ENCODE data around the gene TFPI2. TPM values are rescaled to one million over a fixed set of nuclear protein-coding genes. Genes with fewer than 3 reads are reported as not detected.

TFPI2 gene
- total RNA-seq, 3 donors from 2014 or later (not counting 1 experiment from before 2014, with no cell fraction given) = not detected

DNA sequence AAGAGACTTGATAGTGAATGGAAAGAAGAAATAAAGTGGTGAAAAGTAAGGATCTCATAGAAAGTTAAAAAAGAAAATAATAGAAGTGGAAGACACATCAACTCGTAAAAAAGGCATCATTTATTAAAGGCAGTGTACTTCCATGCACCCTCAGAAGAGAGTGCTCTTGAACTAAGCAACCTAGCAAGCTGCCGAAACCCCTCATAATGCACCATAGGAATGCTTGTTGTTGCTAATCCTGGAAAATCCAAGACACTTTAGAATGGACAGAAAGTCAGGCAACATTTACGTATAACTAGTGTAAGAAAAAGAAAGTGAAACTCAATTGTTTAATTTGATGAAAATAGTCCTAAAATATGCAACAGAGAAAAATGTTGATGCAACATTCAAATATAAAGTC lies 12.8 kb downstream of the TFPI2 start:
- ATAC-seq (no peak), DNase-seq (no peak)
- Histone ChIP-seq H3K4me3 (ENCODE audit: low read length) (no peak overlapping the region), H3K27ac (ENCODE audit: low read length) (no peak overlapping the region), H3K9me3 (ENCODE audit: control insufficient read depth, insufficient read depth, low read length) (no peaks in the 10 kb centered on the region), H3K36me3 (ENCODE audit: control insufficient read depth, insufficient read depth, low read length) (no peaks in the 10 kb centered on the region), H3K27me3 (ENCODE audit: control insufficient read depth, insufficient read depth, low read length) (no peaks in the 10 kb centered on the region), H3K4me1 (ENCODE audit: control insufficient read depth, insufficient read depth, low read length) (no peaks in the 10 kb centered on the region)
- 94% methylated on average over 2 of the region's 3 CpGs for WGBS (ENCODE audit: insufficient coverage)
- H3K4me3 Mint-ChIP-seq = no peak overlapping the region
- H3K36me3 Mint-ChIP-seq = no peaks in the 10 kb centered on the region
- TF ChIP-seq, protein P1, sequence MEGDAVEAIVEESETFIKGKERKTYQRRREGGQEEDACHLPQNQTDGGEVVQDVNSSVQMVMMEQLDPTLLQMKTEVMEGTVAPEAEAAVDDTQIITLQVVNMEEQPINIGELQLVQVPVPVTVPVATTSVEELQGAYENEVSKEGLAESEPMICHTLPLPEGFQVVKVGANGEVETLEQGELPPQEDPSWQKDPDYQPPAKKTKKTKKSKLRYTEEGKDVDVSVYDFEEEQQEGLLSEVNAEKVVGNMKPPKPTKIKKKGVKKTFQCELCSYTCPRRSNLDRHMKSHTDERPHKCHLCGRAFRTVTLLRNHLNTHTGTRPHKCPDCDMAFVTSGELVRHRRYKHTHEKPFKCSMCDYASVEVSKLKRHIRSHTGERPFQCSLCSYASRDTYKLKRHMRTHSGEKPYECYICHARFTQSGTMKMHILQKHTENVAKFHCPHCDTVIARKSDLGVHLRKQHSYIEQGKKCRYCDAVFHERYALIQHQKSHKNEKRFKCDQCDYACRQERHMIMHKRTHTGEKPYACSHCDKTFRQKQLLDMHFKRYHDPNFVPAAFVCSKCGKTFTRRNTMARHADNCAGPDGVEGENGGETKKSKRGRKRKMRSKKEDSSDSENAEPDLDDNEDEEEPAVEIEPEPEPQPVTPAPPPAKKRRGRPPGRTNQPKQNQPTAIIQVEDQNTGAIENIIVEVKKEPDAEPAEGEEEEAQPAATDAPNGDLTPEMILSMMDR (IDR thresholded peaks at IDR 0.05) = no peak
- no peak overlapping the region for H3K27ac Mint-ChIP-seq
- intact Hi-C loops (cut with micrococcal nuclease) = no loop called here
- H3K4me1 Mint-ChIP-seq = peaks cover 0 to 6% of the 10 kb centered on the region in 2 donors
- H3K27me3 Mint-ChIP-seq (ENCODE audit: low read depth in 2 of 2) = peaks cover 8 to 12% of the 10 kb centered on the region in 2 donors
- H3K9me3 Mint-ChIP-seq = peaks cover 0 to 2% of the 10 kb centered on the region in 2 donors

DNA sequence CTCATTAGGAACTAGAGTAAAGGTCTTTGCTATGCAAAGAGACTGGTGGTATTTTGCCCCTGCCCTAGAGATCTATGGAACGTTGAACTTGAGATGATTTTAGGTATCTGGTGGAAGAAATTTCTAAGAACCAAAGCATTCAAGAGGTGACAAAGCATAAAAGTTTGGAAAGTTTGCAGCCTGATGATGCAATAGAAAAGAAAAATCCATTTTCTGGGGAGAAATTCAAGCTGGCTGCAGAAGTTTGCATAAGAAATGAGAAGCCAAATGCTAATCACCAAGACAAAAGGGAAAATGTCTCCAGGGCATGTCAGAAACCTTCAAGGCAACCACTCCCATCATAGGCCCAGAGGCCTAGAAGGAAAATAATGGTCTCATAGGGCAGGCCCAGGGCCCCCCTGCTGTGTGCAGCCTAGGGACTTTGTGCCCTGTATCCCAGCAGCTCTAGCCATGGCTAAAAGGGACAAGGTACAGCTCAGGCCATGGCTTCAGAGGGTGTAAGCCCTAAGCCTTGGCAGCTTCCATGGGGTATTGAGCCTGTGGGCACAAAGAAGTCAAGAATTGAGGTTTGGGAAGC lies 16.5 kb downstream of the TFPI2 start:
- no peak overlapping the region for H3K27ac ChIP-seq (ENCODE audit: low read length)

DNA sequence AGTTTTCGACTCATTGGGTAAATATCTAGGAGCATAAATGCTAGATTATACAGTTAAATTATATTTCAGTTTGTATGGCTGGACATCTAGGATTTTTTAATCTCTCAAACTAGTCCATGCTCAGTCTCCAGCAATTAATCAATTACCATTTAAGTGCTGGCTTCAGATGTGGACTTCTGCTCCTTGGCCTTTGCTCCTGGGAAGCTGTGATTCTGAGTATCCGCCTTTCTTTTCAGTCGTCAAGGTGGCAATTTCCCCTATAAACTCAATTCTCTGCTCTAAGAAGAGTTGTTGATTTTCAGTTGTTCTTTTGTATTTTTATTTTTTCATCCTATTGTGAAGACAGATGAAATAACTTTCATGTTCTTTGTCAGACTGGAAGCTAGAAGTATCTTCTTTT lies 23.7 kb downstream of the TFPI2 start:
- Mint-ChIP-seq H3K9me3 (no peaks in the 10 kb centered on the region), H3K27me3 (ENCODE audit: low read depth in 2 of 2) (peaks cover 0 to 12% of the 10 kb centered on the region in 2 donors), H3K27ac (no peak overlapping the region), H3K4me1 (no peaks in the 10 kb centered on the region), H3K4me3 (no peak overlapping the region), H3K36me3 (no peaks in the 10 kb centered on the region)
- DNase-seq = no peak
- Histone ChIP-seq H3K27ac (ENCODE audit: low read length) (no peak overlapping the region), H3K4me1 (ENCODE audit: control insufficient read depth, insufficient read depth, low read length) (no peaks in the 10 kb centered on the region), H3K36me3 (ENCODE audit: control insufficient read depth, insufficient read depth, low read length) (no peaks in the 10 kb centered on the region), H3K4me3 (ENCODE audit: low read length) (no peak overlapping the region), H3K9me3 (ENCODE audit: control insufficient read depth, insufficient read depth, low read length) (no peaks in the 10 kb centered on the region), H3K27me3 (ENCODE audit: control insufficient read depth, insufficient read depth, low read length) (no peaks in the 10 kb centered on the region)
- TF ChIP-seq, protein P1 (IDR thresholded peaks at IDR 0.05) = no peak
- intact Hi-C loops (cut with micrococcal nuclease) = no loop called here
- 100% methylated on average over 1 of the region's 3 CpGs for WGBS (ENCODE audit: insufficient coverage)
- ATAC-seq = no peak

More for the DNA sequence above, 16.5 kb downstream of the TFPI2 start:
- no peak overlapping the region for H3K27ac Mint-ChIP-seq
- WGBS (ENCODE audit: insufficient coverage) = 32% methylated on average over 1 of the region's 1 CpG
- TF ChIP-seq, protein P1 (IDR thresholded peaks at IDR 0.05) = no peak
- no peak for ATAC-seq
- H3K9me3 ChIP-seq (ENCODE audit: control insufficient read depth, insufficient read depth, low read length) = no peaks in the 10 kb centered on the region
- H3K36me3 Mint-ChIP-seq = no peaks in the 10 kb centered on the region
- no peaks in the 10 kb centered on the region for H3K36me3 ChIP-seq (ENCODE audit: control insufficient read depth, insufficient read depth, low read length)
- no peaks in the 10 kb centered on the region for H3K4me1 ChIP-seq (ENCODE audit: control insufficient read depth, insufficient read depth, low read length)
- no peak overlapping the region for H3K4me3 ChIP-seq (ENCODE audit: low read length)
- intact Hi-C loops (cut with micrococcal nuclease) = no loop called here
- no peak overlapping the region for H3K4me3 Mint-ChIP-seq
- H3K9me3 Mint-ChIP-seq = no peaks in the 10 kb centered on the region
- H3K4me1 Mint-ChIP-seq = peaks cover 0 to 6% of the 10 kb centered on the region in 2 donors
- H3K27me3 Mint-ChIP-seq (ENCODE audit: low read depth in 2 of 2) = peaks cover 0 to 6% of the 10 kb centered on the region in 2 donors
- DNase-seq = no peak
- no peaks in the 10 kb centered on the region for H3K27me3 ChIP-seq (ENCODE audit: control insufficient read depth, insufficient read depth, low read length)

DNA sequence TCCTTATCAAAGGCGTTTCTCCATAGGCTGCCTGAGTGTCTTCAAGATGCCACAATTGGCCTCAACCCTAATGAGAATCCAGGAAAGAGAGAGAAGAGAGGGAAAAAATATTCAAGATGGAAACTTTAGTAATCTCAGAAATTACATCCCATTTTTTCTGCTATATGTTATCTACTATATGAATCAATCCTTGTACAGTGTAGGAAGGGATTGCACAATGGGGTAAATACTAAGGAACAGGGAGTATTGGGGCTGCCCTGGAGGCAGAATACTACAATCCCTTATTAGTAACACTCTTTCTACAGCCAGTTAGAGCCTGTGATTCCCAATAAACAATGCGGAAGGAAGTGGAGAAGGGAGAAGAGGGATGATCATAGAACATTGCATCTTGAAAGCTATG lies 27.9 kb downstream of the TFPI2 start:
- Mint-ChIP-seq H3K36me3 (no peaks in the 10 kb centered on the region), H3K27me3 (ENCODE audit: low read depth in 2 of 2) (peaks cover 0 to 19% of the 10 kb centered on the region in 2 donors), H3K4me3 (no peak overlapping the region), H3K4me1 (no peaks in the 10 kb centered on the region), H3K9me3 (no peaks in the 10 kb centered on the region), H3K27ac (no peak overlapping the region)
- no peaks in the 10 kb centered on the region for H3K27me3 ChIP-seq (ENCODE audit: control insufficient read depth, insufficient read depth, low read length)
- TF ChIP-seq, protein P1 (IDR thresholded peaks at IDR 0.05) = no peak
- 86% methylated on average over 2 of the region's 2 CpGs for WGBS (ENCODE audit: insufficient coverage)
- H3K4me3 ChIP-seq (ENCODE audit: low read length) = no peak overlapping the region
- DNase-seq (no peak), ATAC-seq (no peak)
- H3K4me1 ChIP-seq (ENCODE audit: control insufficient read depth, insufficient read depth, low read length) = no peaks in the 10 kb centered on the region
- H3K36me3 ChIP-seq (ENCODE audit: control insufficient read depth, insufficient read depth, low read length) = no peaks in the 10 kb centered on the region
- H3K9me3 ChIP-seq (ENCODE audit: control insufficient read depth, insufficient read depth, low read length) = no peaks in the 10 kb centered on the region
- intact Hi-C loops (cut with micrococcal nuclease) = no loop called here
- no peak overlapping the region for H3K27ac ChIP-seq (ENCODE audit: low read length)
